ENCODE measurements around the gene MPL. TPM values are rescaled to one million over a fixed set of nuclear protein-coding genes. Genes with fewer than 3 reads are reported as not detected.

Gene MPL
- total and polyA plus RNA-seq, 2 of the 13 experiments (the other 11 are each of a cell fraction or from before 2014, with no cell fraction given) = not detected

GRCh38 chr1:43389326-43390313 lies 52.0 kb downstream of the MPL start, which contains the start of the genes MED8 and SZT2 (continued):
- TF ChIP-seq ZNF710 (CRISPR knock-in tag; IDR thresholded peaks at IDR 0.05; ENCODE audit: borderline replicate concordance) (peak; percentile 54; the same call in 1 of the 2 replicates), MTA1 (CRISPR knock-in tag; IDR thresholded peaks at IDR 0.05; ENCODE audit: borderline replicate concordance) (no peak), NFYB (CRISPR knock-in tag; IDR thresholded peaks at IDR 0.05) (peak; percentile 93), RBM39 (IDR thresholded peaks at IDR 0.05; ENCODE audit: low read depth, low read length, poor library complexity, severe bottlenecking) (peak; percentile 78), HIVEP1 (CRISPR knock-in tag; IDR thresholded peaks at IDR 0.05) (peak; percentile 78; the same call in 1 of the 2 replicates), DBP (CRISPR knock-in tag; IDR thresholded peaks at IDR 0.05; ENCODE audit: not compliant biosample characterization) (no peak), ZNF317 (CRISPR knock-in tag; IDR thresholded peaks at IDR 0.05) (no peak; the same call in 1 of the 2 replicates), CREB3 (CRISPR knock-in tag; IDR thresholded peaks at IDR 0.05) (no peak), DPF2 (CRISPR knock-in tag; IDR thresholded peaks at IDR 0.05; ENCODE audit: borderline replicate concordance, low read depth) (no peak), ZSCAN25 (CRISPR knock-in tag; IDR thresholded peaks at IDR 0.05) (peak; percentile 32; the same call in 1 of the 2 replicates), NFE2L1 (CRISPR knock-in tag; IDR thresholded peaks at IDR 0.05; ENCODE audit: borderline replicate concordance) (no peak), KLF9 (CRISPR knock-in tag; IDR thresholded peaks at IDR 0.05; ENCODE audit: low read depth) (no peak), KDM4B (CRISPR knock-in tag; IDR thresholded peaks at IDR 0.05) (no peak), CHCHD3 (CRISPR knock-in tag; IDR thresholded peaks at IDR 0.05) (no peak), TERF1 (CRISPR knock-in tag; IDR thresholded peaks at IDR 0.05) (no peak), SRSF9 (IDR thresholded peaks at IDR 0.05; ENCODE audit: borderline replicate concordance, insufficient read depth, low read depth, low read length, poor library complexity, severe bottlenecking) (no peak), ZNF670 (CRISPR knock-in tag; IDR thresholded peaks at IDR 0.05; ENCODE audit: borderline replicate concordance) (no peak), RFXAP (CRISPR knock-in tag; IDR thresholded peaks at IDR 0.05; ENCODE audit: borderline replicate concordance) (no peak; the same call in 1 of the 2 replicates), ZNF709 (CRISPR knock-in tag; IDR thresholded peaks at IDR 0.05) (no peak), HMGXB4 (CRISPR knock-in tag; IDR thresholded peaks at IDR 0.05; ENCODE audit: borderline replicate concordance in 1 of 2, low read depth in 1 of 2) (peak; percentile 14 to 70; a peak in 3 of 4 replicates)

Data from HepG2 (cell line).